GM12892 (cell line): ENCODE results near the gene GSTM4. TPM values are rescaled to one million over a fixed set of nuclear protein-coding genes. Genes with fewer than 3 reads are reported as not detected.

Experiments used
- DNase-seq: peaks from one replicate; pipeline ENCODE4 v3.0.0; 2011; ENCODE audit not compliant: insufficient read length
- FAIRE-seq: peaks from 2 replicates; lab custom pipeline; 2011; peaks lifted over from hg19 to GRCh38; lab: Jason Lieb, UNC
- POLR2A ChIP-seq: IDR thresholded peaks from 2 replicates; pipeline ENCODE4 v1.6.1; 2011; ENCODE audit warnings: low read depth, low read length, control low read depth
- POLR2AphosphoS5 ChIP-seq: IDR thresholded peaks from 2 replicates; pipeline ENCODE4 v1.6.1; 2011; ENCODE audit warnings: low read depth, low read length, control low read depth
- TAF1 ChIP-seq: IDR thresholded peaks from 2 replicates; pipeline ENCODE4 v1.6.1; 2011; ENCODE audit warnings: low read depth, mild to moderate bottlenecking, control low read depth, low read length, borderline replicate concordance
- polyA plus RNA-seq: library from polyadenylated mRNA; unstranded; fragments of >200 nt; gene quantifications from one replicate; pipeline ENCODE4 v1.2.1, GENCODE V29; 2012; ENCODE audit warnings: missing spikeins, inconsistent platforms; ENCODE audit not compliant: missing spikeins

GSTM4 gene
- polyA plus RNA-seq: 18.4 TPM

DNA sequence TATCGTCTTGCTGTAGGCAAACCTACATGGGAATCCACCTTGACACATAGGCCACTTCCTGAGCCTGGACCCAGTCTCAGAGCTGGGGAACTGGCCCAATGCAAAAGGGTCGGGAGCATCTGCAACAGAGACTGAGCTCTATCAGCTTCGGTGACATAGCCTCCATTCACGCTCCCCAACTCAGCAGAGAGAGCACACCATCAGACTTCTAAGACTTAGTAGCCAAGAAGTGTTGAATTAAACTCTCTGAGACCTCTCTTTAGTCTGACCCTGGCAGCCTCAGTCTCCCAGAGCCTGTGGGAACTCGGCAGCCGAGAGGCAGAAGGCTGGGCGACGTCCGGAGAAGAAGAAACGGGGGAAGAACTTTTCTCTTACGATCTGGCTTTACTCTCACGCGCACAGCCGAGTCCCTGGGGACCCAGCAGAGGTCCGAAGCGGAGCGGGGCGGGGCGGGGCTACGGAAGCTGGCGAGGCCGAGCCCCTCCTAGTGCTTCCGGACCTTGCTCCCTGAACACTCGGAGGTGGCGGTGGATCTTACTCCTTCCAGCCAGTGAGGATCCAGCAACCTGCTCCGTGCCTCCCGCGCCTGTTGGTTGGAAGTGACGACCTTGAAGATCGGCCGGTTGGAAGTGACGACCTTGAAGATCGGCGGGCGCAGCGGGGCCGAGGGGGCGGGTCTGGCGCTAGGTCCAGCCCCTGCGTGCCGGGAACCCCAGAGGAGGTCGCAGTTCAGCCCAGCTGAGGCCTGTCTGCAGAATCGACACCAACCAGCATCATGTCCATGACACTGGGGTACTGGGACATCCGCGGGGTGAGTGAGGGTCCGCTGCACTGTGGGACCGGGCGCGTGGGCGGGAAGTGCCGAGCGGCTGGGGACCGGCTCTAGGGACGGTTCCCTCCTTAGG is at the start of gene GSTM4:
Gene GSTM4, plus strand, starts transcription at position 485 of the 905 bp plus-strand sequence. Its CDS starts 291 bp downstream, at position 776.
- FAIRE-seq: peak; percentile 79
- TF ChIP-seq POLR2AphosphoS5 (peak; percentile 47; the same call in 1 of the 2 replicates), TAF1 (0 out of 2 replicates have a peak, but pooled peaks have one; percentile 42), POLR2A (peak; percentile 42; the same call in 1 of the 2 replicates)
- peak; percentile 84 for DNase-seq

DNA sequence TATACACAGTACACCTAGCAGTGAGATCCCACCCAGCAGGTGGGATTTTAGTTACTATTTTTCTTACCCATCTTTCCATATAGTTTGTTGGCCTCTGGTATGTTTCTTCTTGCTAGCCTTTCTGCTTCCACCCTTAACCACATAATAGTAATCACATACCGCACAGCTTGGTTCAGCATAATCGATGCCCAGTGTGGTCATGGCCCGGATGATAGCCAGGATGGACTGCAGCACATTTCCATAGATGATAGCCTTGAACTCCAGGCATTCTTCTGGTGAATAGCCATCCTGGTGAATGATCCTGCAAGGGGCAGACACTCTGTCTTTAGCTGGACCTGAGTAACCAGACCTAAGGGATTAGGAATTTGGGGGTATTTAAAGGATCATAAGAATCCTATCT is 46.0 kb upstream of the GSTM4 start:
- DNase-seq: no peak
- TF ChIP-seq POLR2A (no peak), POLR2AphosphoS5 (no peak), TAF1 (no peak)
- no peak for FAIRE-seq

DNA sequence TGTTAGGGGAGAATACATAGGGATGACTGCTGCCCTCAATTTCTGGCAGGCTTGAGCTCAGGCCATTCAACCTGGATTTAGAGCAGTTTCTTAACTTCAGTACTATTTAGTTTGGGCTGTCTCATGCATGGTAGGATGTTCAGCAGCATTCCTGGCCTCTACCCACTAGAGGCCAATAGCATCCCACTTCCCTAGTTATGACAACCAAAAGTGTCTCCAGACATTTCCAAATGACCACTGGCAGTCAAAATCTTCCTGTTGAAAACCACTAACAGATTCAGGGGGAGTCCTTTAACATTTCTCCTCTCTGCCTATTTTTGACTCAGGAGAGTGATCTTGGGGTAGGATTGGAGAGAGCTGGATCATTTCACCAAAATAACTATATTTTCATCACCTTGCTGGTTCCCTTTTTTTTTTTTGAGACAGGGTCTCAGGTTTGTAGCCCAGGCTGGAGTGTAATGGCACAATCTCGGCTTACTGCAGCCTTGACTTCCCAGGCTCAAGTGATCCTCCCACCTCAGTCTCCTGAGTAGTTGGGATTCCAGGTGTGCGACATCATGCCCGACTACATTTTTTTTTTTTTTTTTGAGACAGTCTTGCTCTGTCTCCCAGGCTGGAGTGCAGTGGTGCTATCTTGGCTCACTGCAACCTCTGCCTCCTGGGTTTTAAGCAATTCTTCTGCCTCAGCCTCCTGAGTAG is 45.1 kb upstream of the GSTM4 start:
- DNase-seq (no peak), FAIRE-seq (no peak)
- TF ChIP-seq POLR2AphosphoS5 (no peak), POLR2A (no peak), TAF1 (no peak)

DNA sequence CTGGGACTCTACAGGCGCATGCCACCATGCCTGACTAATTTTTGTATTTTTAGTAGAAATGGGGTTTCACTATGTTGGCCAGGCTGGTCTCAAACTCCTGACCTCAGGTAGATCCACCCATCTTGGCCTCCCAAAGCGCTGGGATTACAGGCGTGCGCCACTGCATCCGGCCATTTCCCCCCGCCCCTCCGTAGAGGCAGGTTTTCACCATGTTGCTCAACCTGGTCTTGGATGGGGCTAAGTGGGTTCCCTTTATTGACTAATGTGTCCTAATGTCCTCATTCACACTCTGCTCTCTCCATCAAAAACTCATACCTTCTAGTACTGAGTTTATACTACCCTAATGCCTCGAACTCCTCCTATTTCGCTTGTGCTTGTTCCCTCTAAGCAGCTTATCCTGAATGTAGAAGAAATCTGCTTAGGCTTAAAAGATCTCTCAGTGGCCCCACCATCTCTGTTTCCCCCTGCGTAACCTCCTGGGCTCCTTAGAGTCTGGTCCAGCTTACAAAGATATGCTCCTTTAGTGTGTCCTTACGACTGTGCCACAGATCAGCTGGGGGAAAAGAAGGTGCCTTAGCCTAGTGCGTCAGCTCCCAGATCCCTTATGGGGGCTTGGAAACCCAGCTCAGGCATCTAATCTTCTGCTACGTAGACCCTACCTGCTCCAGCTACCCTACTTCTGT is 44.5 kb upstream of the GSTM4 start:
- DNase-seq: no peak
- TF ChIP-seq POLR2AphosphoS5 (no peak), POLR2A (no peak), TAF1 (no peak)
- FAIRE-seq: no peak

- DNase-seq: no peak
- FAIRE-seq: no peak
- TF ChIP-seq POLR2AphosphoS5 (no peak), POLR2A (no peak), TAF1 (no peak)
Measured at GRCh38 chr1:109613361-109614147, 42.3 kb upstream of the GSTM4 start.

- DNase-seq: no peak
- no peak for FAIRE-seq
Measured at GRCh38 chr1:109615879-109616278, 40.0 kb upstream of the GSTM4 start.

DNA sequence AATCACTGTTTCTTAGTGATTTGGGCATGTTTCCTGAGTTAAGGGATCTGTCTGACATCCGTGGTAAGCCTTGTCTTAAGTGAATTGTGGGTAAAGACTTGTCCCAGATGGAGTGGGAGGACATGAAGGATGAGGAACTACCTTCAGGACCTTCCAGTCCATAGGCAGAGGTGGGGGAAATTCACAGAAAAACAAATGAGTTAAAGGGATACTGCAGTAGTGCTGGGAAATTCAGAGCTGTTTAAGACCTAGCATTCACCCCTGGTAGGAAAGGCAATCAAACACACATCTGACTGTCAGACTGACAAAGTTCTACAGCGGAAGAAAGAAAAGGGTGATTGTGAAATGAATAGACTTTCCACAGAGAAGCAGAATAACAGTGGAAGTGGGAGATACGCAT is 39.5 kb upstream of the GSTM4 start:
- TF ChIP-seq POLR2A (no peak), TAF1 (no peak), POLR2AphosphoS5 (no peak)
- DNase-seq (no peak), FAIRE-seq (no peak)

More at GRCh38 chr1:109615879-109616278, 40.0 kb upstream of the GSTM4 start:
- no peak for TF ChIP-seq TAF1

- DNase-seq: no peak
- TF ChIP-seq TAF1 (no peak), POLR2A (no peak), POLR2AphosphoS5 (no peak)
- no peak for FAIRE-seq
Measured at GRCh38 chr1:109617291-109617801, 38.6 kb upstream of the GSTM4 start.

DNA sequence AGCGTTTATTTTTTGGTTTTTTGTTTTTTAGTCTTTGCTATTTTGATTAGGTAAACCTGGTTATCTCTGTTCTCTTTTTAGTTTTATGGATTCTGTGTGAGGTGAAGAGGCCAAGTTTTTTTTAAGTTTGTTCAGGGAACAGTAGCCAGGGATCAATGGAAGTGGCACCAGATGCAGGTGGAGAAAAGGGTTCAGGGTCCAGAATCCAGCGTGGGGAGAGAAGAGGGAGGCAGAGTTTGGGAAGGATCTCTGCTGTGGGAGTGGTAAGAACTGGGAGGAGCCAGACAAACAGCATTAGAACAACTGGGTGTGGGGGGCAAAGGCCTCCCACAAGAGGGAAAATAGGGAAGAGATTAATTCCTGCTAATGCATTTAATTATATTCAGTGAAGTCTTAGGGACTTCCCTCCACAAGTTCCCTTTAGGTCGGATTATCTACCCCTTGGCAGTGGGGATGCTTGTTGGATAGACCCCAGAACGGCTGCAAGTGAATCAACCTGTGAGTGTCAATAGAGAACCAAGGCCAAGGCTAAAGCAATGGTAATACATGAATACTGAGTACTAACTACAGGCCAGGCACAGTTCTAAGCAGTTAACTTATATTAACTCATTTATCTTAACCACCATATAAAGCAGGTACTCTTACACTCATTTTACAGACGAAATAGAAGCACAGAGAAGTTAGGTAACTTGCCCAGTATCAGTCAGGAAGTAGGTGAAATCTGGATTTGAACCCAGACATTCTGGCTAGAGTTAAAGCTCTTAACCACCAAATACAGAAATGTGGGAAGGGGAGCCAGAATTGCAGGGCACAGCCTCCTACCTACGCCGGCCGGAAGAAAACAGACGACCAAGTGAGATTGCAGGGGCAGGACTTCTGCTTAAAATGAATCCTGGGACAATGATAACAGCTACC is 37.0 kb upstream of the GSTM4 start:
- FAIRE-seq (no peak), DNase-seq (no peak)
- TF ChIP-seq POLR2AphosphoS5: no peak
- TF ChIP-seq POLR2A: no peak
- no peak for TF ChIP-seq TAF1
